ENCODE data around the gene NOP10.
A peak's percentile ranks its signal among the peaks of the same experiment; 100 is the strongest.

Gene NOP10

GRCh38 chr15:34370129-34370528 lies 27.2 kb upstream of the NOP10 start:
- no peak for DNase-seq (ENCODE audit: insufficient read length, low spot score)
- TF ChIP-seq CTCF (IDR thresholded peaks at IDR 0.05; ENCODE audit: insufficient read depth, missing control alignments): no peak
- no peak for FAIRE-seq

GRCh38 chr15:34367101-34368081 lies 24.5 kb upstream of the NOP10 start, which contains the start of gene LPCAT4:
LPCAT4 (minus strand) TSS chr15:34367196; CDS start chr15:34367100, 96 bp downstream.
- FAIRE-seq: no peak
- DNase-seq (ENCODE audit: insufficient read length, low spot score): peak; percentile 88
- TF ChIP-seq CTCF (IDR thresholded peaks at IDR 0.05; ENCODE audit: insufficient read depth, missing control alignments): peak; percentile 82

DNA sequence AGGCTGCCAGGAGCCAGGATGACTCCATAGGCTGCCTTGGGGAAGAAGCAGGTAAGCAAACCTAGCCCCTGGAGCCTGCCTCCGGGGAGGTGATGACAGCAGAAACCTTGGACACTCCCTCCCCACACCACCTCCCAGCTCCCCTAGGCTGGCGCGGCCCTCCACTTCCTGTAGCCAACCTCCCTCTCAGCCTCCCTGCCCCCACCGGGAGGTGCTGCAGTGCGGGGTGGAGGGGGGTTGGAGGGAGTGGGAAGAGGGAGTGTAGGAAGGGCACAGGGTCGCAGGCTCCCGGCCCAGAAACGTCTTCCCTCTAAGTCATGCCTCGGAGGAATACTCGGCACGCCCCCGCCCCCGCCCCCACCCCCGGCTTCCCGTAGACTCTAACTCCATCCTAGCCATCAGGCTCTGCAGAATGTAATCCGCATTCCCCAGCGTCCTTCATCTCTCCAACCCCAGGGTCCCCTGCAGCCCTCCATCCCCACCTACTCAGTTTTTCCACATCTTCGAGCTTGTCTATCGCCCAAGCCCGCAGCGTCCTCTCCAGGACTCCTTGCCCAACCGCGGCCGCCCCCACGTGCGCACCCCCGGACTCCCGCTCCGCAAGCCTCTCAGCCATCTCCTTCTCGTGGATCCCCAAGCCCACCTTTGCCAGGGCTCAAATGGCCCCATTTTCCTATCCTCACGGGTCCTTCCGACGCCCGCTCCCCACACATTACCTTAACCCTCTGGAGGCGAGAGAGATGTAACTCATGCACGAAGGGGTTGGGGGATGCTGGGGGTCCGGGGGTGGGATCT lies 23.5 kb upstream of the NOP10 start:
- DNase-seq (ENCODE audit: insufficient read length, low spot score) (no peak), FAIRE-seq (no peak)
- no peak for TF ChIP-seq CTCF (IDR thresholded peaks at IDR 0.05; ENCODE audit: insufficient read depth, missing control alignments)

DNA sequence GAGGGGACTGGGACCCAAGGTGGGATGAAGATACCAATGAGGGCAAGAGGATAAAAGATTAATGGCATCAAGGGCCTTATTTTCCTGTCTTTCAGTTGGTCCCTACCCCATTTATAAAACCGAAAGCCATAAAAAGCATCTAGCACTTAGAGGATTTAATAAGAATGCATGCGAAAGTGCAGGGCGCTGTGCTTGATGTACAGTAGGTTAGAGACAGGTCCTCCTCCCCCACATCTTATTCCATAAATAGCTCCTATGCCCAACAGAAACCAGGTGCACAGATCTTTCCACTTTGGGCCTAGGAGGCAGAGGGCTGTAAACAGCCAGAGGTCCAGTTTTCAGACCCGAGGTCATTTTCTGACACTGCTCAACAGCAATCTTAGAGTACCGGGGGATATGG lies 22.9 kb upstream of the NOP10 start:
- FAIRE-seq (no peak), DNase-seq (ENCODE audit: insufficient read length, low spot score) (no peak)
- no peak for TF ChIP-seq CTCF (IDR thresholded peaks at IDR 0.05; ENCODE audit: insufficient read depth, missing control alignments)

- TF ChIP-seq CTCF (IDR thresholded peaks at IDR 0.05; ENCODE audit: insufficient read depth, missing control alignments): no peak
- FAIRE-seq: no peak
- DNase-seq (ENCODE audit: insufficient read length, low spot score): no peak
These were observed 22.3 kb upstream of the NOP10 start for GRCh38 chr15:34365091-34365825.

GRCh38 chr15:34364041-34364440 lies 21.1 kb upstream of the NOP10 start:
- TF ChIP-seq CTCF (IDR thresholded peaks at IDR 0.05; ENCODE audit: insufficient read depth, missing control alignments): no peak
- no peak for FAIRE-seq
- no peak for DNase-seq (ENCODE audit: insufficient read length, low spot score)
